GM12878 (cell line): ENCODE results near the gene KCNS3. TPM values are rescaled to one million over a fixed set of nuclear protein-coding genes. Genes with fewer than 3 reads are reported as not detected.

ENCODE experiments used
- ATAC-seq: fragments of 200-7000 bp; cut with Tn5 transposase; 3 replicates; pipeline ENCODE4 v1.9.1; 2020; ENCODE audit warnings: mild to moderate bottlenecking, moderate library complexity
- BruUV-seq: library from RNA; stranded (reverse); fragments of 400-500 nt; replicated peaks from 2 replicates; lab custom pipeline; 2021; lab: Mats Ljungman, UMichigan
- CTCF ChIA-PET: fragments of 300-600 bp; sonication (Branson Sonifier 250); formaldehyde crosslinking; extraction: SDS; loops from one replicate; lab custom pipeline; 2021; ENCODE audit warnings: inconsistent platforms; lab: Yijun Ruan, JAX
- POLR2A ChIA-PET: fragments of 350-600 bp; formaldehyde crosslinking; extraction: SDS; loops from one replicate; lab custom pipeline; 2021; ENCODE audit warnings: inconsistent platforms; lab: Charles Lee
- RAD21 ChIA-PET: fragments of 300-600 bp; sonication (Branson Sonifier 250); formaldehyde crosslinking; loops from one replicate; lab custom pipeline; 2023; ENCODE audit warnings: antibody characterized with exemption; ENCODE audit not compliant: unreplicated experiment; lab: Charles Lee
- SMC1A ChIA-PET: fragments of 300-600 bp; sonication (Branson Sonifier 250); formaldehyde crosslinking; loops from one replicate; lab custom pipeline; 2023; ENCODE audit not compliant: unreplicated experiment, uncharacterized antibody; lab: Charles Lee
- DNase-seq: peaks from one replicate; pipeline ENCODE4 v3.0.0-alpha.2; 2011; ENCODE audit warnings: low read depth, low spot score
- FAIRE-seq: peaks from 3 replicates; lab custom pipeline; 2011; peaks lifted over from hg19 to GRCh38; lab: Jason Lieb, UNC
- H2AFZ ChIP-seq: 2 replicates; pipeline ENCODE4 v1.6.0; 2011; ENCODE audit warnings: low read depth, low read length, control low read depth; ENCODE audit not compliant: control insufficient read depth
- H3K27ac ChIP-seq: 2 replicates; pipeline ENCODE4 v1.5.1; 2011; ENCODE audit warnings: control low read depth; ENCODE audit not compliant: control insufficient read depth, insufficient read depth
- H3K27me3 ChIP-seq, 2 experiments: replicated peaks in 1 of 2; 2 replicates each; pipeline versions ENCODE4 v1.6.0 to v1.6.1; 2011; ENCODE audit warnings: low read length in 1 of 2; ENCODE audit not compliant: control insufficient read depth in 2 of 2, insufficient read depth in 2 of 2
- H3K36me3 ChIP-seq, 2 experiments: 2 replicates each; pipeline ENCODE4 v1.5.1; 2011; ENCODE audit warnings: low read length in 1 of 2; ENCODE audit not compliant: control insufficient read depth in 2 of 2, insufficient read depth in 2 of 2
- H3K4me1 ChIP-seq: 2 replicates; pipeline ENCODE4 v1.6.1; 2011; ENCODE audit warnings: mild to moderate bottlenecking, low read length, moderate library complexity, mixed read lengths; ENCODE audit not compliant: control insufficient read depth, insufficient read depth
- H3K4me2 ChIP-seq: 2 replicates; pipeline ENCODE4 v1.6.0; 2011; ENCODE audit warnings: control low read depth; ENCODE audit not compliant: control insufficient read depth, insufficient read depth
- H3K4me3 ChIP-seq: fragments of 200-600 bp; sonication (generic); 2 replicates; pipeline ENCODE4 v1.5.1; 2016
- H3K79me2 ChIP-seq: 2 replicates; pipeline ENCODE4 v1.6.0; 2011; ENCODE audit warnings: low read length; ENCODE audit not compliant: control insufficient read depth, insufficient read depth
- H3K9ac ChIP-seq: 2 replicates; pipeline ENCODE4 v1.8.0; 2011; ENCODE audit warnings: low read length, control low read depth, mixed read lengths; ENCODE audit not compliant: control insufficient read depth, insufficient read depth
- H3K9me3 ChIP-seq: replicated peaks from 3 replicates; pipeline ENCODE4 v1.5.1; 2011; ENCODE audit warnings: mild to moderate bottlenecking, low read length; ENCODE audit not compliant: control insufficient read depth, insufficient read depth
- H4K20me1 ChIP-seq: 2 replicates; pipeline ENCODE4 v1.6.0; 2011; ENCODE audit not compliant: control insufficient read depth, insufficient read depth
- ATF3 ChIP-seq: IDR thresholded peaks from 2 replicates; pipeline ENCODE4 v1.6.1; 2011; ENCODE audit warnings: low read depth, mild to moderate bottlenecking, low read length, moderate library complexity, borderline replicate concordance; ENCODE audit errors: extremely low read depth
- CBX3 ChIP-seq: fragments of 200-600 bp; sonication (generic); IDR thresholded peaks from 2 replicates; pipeline ENCODE4 v1.6.1; 2016; ENCODE audit warnings: low read depth, borderline replicate concordance
- MTA3 ChIP-seq: IDR thresholded peaks from 2 replicates; pipeline ENCODE4 v1.6.1; 2012; ENCODE audit warnings: low read length, inconsistent platforms, borderline replicate concordance
- NFIC ChIP-seq: IDR thresholded peaks from 2 replicates; pipeline ENCODE4 v1.6.1; 2012; ENCODE audit warnings: low read depth, mild to moderate bottlenecking, inconsistent platforms, low read length, moderate library complexity
- POLR2AphosphoS2 ChIP-seq: IDR thresholded peaks from 2 replicates; pipeline ENCODE4 v1.6.1; 2011; ENCODE audit warnings: low read depth, mild to moderate bottlenecking, low read length, improper control_type of control experiment, moderate library complexity
- SUZ12 ChIP-seq: fragments of 200-600 bp; sonication (generic); IDR thresholded peaks from one replicate; pipeline ENCODE4 v1.6.1; 2018; ENCODE audit warnings: antibody characterized with exemption, mild to moderate bottlenecking; ENCODE audit not compliant: unreplicated experiment
- TAF1 ChIP-seq: IDR thresholded peaks from 2 replicates; pipeline ENCODE4 v1.6.1; 2011; ENCODE audit warnings: mild to moderate bottlenecking, low read depth, low read length, borderline replicate concordance
- ZBED1 ChIP-seq: IDR thresholded peaks from 2 replicates; pipeline ENCODE4 v1.6.1; 2016; ENCODE audit warnings: borderline replicate concordance
- ZBTB40 ChIP-seq: fragments of 450-650 bp; IDR thresholded peaks from 2 replicates; pipeline ENCODE4 v1.6.1; 2016; ENCODE audit warnings: mild to moderate bottlenecking, moderate library complexity, borderline replicate concordance
- ZSCAN29 ChIP-seq: fragments of 450-650 bp; IDR thresholded peaks from 2 replicates; pipeline ENCODE4 v1.6.1; 2017; ENCODE audit warnings: mild to moderate bottlenecking, moderate library complexity
- WGBS: methylation state at CpG from one replicate; pipeline ENCODE4 v1.1.6; 2016; ENCODE audit warnings: low lambda C conversion rate; ENCODE audit not compliant: insufficient replicate concordance, insufficient coverage; ENCODE audit errors: missing lambda C conversion rate; 5-methylcytosine and 5-hydroxymethylcytosine counted together
- in situ Hi-C: fragments of 300-500 bp; cut with MboI; formaldehyde crosslinking; loops from 9 replicates; pipeline ENCODE4 v1.14.3; 2018; ENCODE audit warnings: mixed read lengths
- intact Hi-C: fragments of 100-400 bp; cut with micrococcal nuclease; formaldehyde crosslinking; loops from one replicate; pipeline ENCODE4 v1.14.2; 2022; ENCODE audit not compliant: unreplicated experiment
- polyA plus RNA-seq, 11 experiments: library from polyadenylated mRNA; depleted of rRNA in 4 of 11; unstranded in 6 of 11; stranded (reverse) in 5 of 11; fragments of >200 nt; fragmentation: Nextera tagmentation in 4 of 11; fragmentation: Illumina TruSeq in 1 of 11; extraction: Ambion mirVana in 4 of 11; extraction: Trizol in 1 of 11; gene quantifications; 1 replicate in 1 of 11; 2 replicates in 10 of 11; pipeline versions ENCODE4 v1.2.1 to v1.2.3, GENCODE V29; 2011 to 2016; ENCODE audit warnings: inconsistent platforms in 2 of 11, missing spikeins in 2 of 11, low read depth in 1 of 11
- total RNA-seq, 4 experiments: library from RNA; depleted of rRNA in 3 of 4; stranded (reverse); fragments of >200 nt in 3 of 4; fragmentation: Illumina TruSeq in 1 of 4; extraction: Trizol in 1 of 4; gene quantifications; 2 replicates each; pipeline versions ENCODE4 v1.2.1 to v1.2.3, GENCODE V29; 2013 to 2021

KCNS3 gene
- total and polyA plus RNA-seq, 10 of the 15 experiments (the other 5 are each of a cell fraction or from before 2014, with no cell fraction given) = not detected

GRCh38 chr2:17936599-17936998, 58.1 kb downstream of the KCNS3 start (continued):
- TF ChIP-seq MTA3 = no peak
- no peak for TF ChIP-seq SUZ12

GRCh38 chr2:17940091-17940630, 61.7 kb downstream of the KCNS3 start:
- Histone ChIP-seq H4K20me1 (no peaks in the 10 kb centered on the region), H3K4me2 (no peak overlapping the region), H3K36me3 (no peaks in the 10 kb centered on the region), H3K27ac (no peak overlapping the region)
- ATAC-seq (no peak), DNase-seq (no peak)
- intact Hi-C loops = no loop called here
- BruUV-seq = no TSS peak
- ChIA-PET SMC1A (no interaction called here), POLR2A (interaction anchor here (0.5 kb wide), 1 partner anchor 249 kb away, joined by 3 read pairs; no protein-coding TSS in a partner anchor)
- in situ Hi-C loops = no loop called here
- TF ChIP-seq ZBED1 = no peak
- TF ChIP-seq, all 136 proteins: peak for 0
- ChIA-PET RAD21 (no interaction called here), CTCF (interaction anchor here (0.7 kb wide), 1 partner anchor 17 kb away, joined by 3 read pairs; no protein-coding TSS in a partner anchor)
- FAIRE-seq = no peak
- no peaks in the 10 kb centered on the region for H3K79me2 ChIP-seq
- H3K9me3 ChIP-seq = no peaks in the 10 kb centered on the region
- no peak overlapping the region for H3K4me3 ChIP-seq
- H3K27me3 ChIP-seq = peaks cover 0 to 2% of the 10 kb centered on the region in 2 experiments; a peak in 1 of 4 replicates
- H2AFZ ChIP-seq = no peak overlapping the region
- H3K9ac ChIP-seq = no peak overlapping the region
- 0% methylated on average over 2 of the region's 2 CpGs for WGBS
- H3K4me1 ChIP-seq = no peaks in the 10 kb centered on the region

- ATAC-seq = no peak
- FAIRE-seq = no peak
- no TSS peak for BruUV-seq
- RAD21 ChIA-PET = no interaction called here
- WGBS = 31% methylated on average over 3 of the region's 4 CpGs
- Histone ChIP-seq H3K4me3 (no peak overlapping the region), H3K79me2 (no peaks in the 10 kb centered on the region), H3K4me2 (no peak overlapping the region), H3K36me3 (no peaks in the 10 kb centered on the region), H3K27ac (no peak overlapping the region), H3K9me3 (no peaks in the 10 kb centered on the region), H3K27me3 (peaks cover 0 to 2% of the 10 kb centered on the region in 2 experiments; a peak in 1 of 4 replicates), H2AFZ (no peak overlapping the region), H3K9ac (no peak overlapping the region), H3K4me1 (no peaks in the 10 kb centered on the region), H4K20me1 (no peaks in the 10 kb centered on the region)
- POLR2A ChIA-PET = no interaction called here
- DNase-seq = no peak
- intact Hi-C loops = no loop called here
- CTCF ChIA-PET = no interaction called here
- in situ Hi-C loops = no loop called here
- SMC1A ChIA-PET = no interaction called here
- TF ChIP-seq CBX3 = no peak
- TF ChIP-seq NFIC = no peak
- no peak for TF ChIP-seq POLR2AphosphoS2
- TF ChIP-seq ATF3 = no peak
- no peak for TF ChIP-seq ZSCAN29
- no peak for TF ChIP-seq SUZ12
- no peak for TF ChIP-seq TAF1
- no peak for TF ChIP-seq ZBTB40
Observed at GRCh38 chr2:17943444-17943843, 65.0 kb downstream of the KCNS3 start.
